Activated CD4-positive, alpha-beta T cell treated with anti-CD3 and anti-CD28 coated beads, Interleukin-2, amount 50 U/mL, for 1 hour (primary cell): Measurements from ENCODE around the gene MEF2C.

Experiments
- DNase-seq: peaks from one replicate; pipeline ENCODE4 v3.0.0-alpha.2; 2020

Gene MEF2C

GRCh38 chr5:88672644-88673252, 210.2 kb downstream of the MEF2C start:
- no peak for DNase-seq

- DNase-seq = no peak
These were observed 211.2 kb downstream of the MEF2C start for GRCh38 chr5:88671505-88672499.

DNA sequence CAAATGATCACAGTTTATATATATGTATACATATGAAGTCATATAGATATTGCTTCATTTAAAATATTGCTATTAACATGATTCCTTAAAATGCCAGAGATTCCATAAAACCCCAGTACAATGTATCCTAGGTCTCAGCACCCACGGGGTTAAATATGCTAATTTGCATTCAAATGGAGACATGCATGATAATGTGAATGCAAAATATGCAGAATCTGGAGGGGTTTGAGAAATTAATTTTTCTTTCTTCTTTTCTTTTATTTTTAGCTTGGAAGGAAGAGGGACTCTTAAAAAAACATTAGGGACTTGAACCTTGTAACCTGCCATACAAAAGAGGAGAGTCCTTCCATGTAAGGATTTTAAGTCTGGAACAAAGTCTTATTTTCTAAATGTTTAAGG, 211.9 kb downstream of the MEF2C start:
- DNase-seq = no peak

GRCh38 chr5:88670461-88670860, 212.5 kb downstream of the MEF2C start:
- no peak for DNase-seq

GRCh38 chr5:88669371-88670050, 213.5 kb downstream of the MEF2C start:
- no peak for DNase-seq

DNA sequence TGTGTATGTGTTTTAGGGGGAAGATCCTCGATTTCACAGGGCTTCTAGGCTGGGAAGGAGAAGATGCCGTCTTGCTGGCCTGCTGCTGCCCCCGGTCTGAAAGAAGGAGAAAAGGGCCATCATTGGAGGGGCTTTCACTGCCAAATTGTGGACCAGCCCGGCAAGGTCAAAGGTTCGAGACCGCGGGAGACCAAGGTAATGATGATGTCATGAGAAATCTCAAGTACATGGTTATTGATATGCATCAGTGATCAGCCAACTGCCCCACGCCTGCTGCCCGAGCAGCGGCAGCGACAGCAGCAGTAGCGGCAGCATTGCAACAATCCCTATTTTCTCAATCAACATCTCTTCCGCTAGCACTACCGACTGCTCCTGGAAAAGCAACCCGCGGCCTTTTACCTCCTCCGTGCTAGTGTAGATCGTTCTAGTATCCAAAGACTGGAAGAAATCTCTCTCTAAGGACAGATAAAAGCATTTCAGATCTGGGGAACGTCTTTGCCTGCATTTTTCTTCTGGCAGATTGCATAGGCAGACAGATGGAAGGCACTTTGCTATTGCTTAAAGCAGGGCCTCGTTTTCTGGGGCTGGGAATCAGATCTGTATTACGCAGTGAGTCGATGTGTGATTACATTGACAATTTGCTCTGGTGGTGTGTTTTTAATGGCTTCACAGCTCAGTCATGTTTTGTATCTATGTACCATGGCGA, 215.3 kb downstream of the MEF2C start:
- no peak for DNase-seq
